KOPT-K1 (cell line): ENCODE results near the gene PLA2G4D.

ENCODE experiments used
- H3K27ac ChIP-seq: fragments of 200-600 bp; sonication (generic); 2 replicates; pipeline ENCODE4 v1.5.1; 2016; ENCODE audit warnings: antibody characterized with exemption, mild to moderate bottlenecking, low read depth, low read length; ENCODE audit not compliant: poor library complexity, severe bottlenecking
- H3K36me3 ChIP-seq: fragments of 200-600 bp; sonication (generic); 2 replicates; pipeline ENCODE4 v1.5.1; 2017; ENCODE audit warnings: antibody characterized with exemption, mild to moderate bottlenecking, low read length, moderate library complexity; ENCODE audit not compliant: insufficient read depth
- H3K9me3 ChIP-seq: fragments of 200-600 bp; sonication (generic); 2 replicates; pipeline ENCODE4 v1.5.1; 2017; ENCODE audit warnings: antibody characterized with exemption, low read length, mild to moderate bottlenecking; ENCODE audit not compliant: insufficient read depth, poor library complexity, severe bottlenecking

Gene PLA2G4D

GRCh38 chr15:42046597-42046996 is 47.8 kb downstream of the PLA2G4D start:
- Histone ChIP-seq H3K9me3 (no peaks in the 10 kb centered on the region), H3K27ac (no peak overlapping the region), H3K36me3 (no peaks in the 10 kb centered on the region)

GRCh38 chr15:42045211-42045615 is 49.1 kb downstream of the PLA2G4D start:
- Histone ChIP-seq H3K27ac (no peak overlapping the region), H3K36me3 (no peaks in the 10 kb centered on the region), H3K9me3 (no peaks in the 10 kb centered on the region)

GRCh38 chr15:42042602-42043400 is 51.6 kb downstream of the PLA2G4D start:
- Histone ChIP-seq H3K9me3 (no peaks in the 10 kb centered on the region), H3K27ac (no peak overlapping the region)

GRCh38 chr15:42038401-42038800 is 56.0 kb downstream of the PLA2G4D start:
- Histone ChIP-seq H3K27ac (no peak overlapping the region), H3K36me3 (no peaks in the 10 kb centered on the region), H3K9me3 (no peaks in the 10 kb centered on the region)

More at GRCh38 chr15:42042602-42043400, 51.6 kb downstream of the PLA2G4D start:
- H3K36me3 ChIP-seq = no peaks in the 10 kb centered on the region

- Histone ChIP-seq H3K36me3 (no peaks in the 10 kb centered on the region), H3K27ac (no peak overlapping the region), H3K9me3 (no peaks in the 10 kb centered on the region)
These were observed 56.7 kb downstream of the PLA2G4D start for GRCh38 chr15:42037656-42038055.

- Histone ChIP-seq H3K36me3 (no peaks in the 10 kb centered on the region), H3K27ac (no peak overlapping the region), H3K9me3 (no peaks in the 10 kb centered on the region)
These were observed 57.4 kb downstream of the PLA2G4D start for GRCh38 chr15:42036966-42037365.

GRCh38 chr15:42036112-42036905 is 58.1 kb downstream of the PLA2G4D start:
- no peak overlapping the region for H3K27ac ChIP-seq

GRCh38 chr15:42035435-42035761 is 59.0 kb downstream of the PLA2G4D start:
- H3K36me3 ChIP-seq = no peaks in the 10 kb centered on the region

More at GRCh38 chr15:42036112-42036905, 58.1 kb downstream of the PLA2G4D start:
- Histone ChIP-seq H3K9me3 (no peaks in the 10 kb centered on the region), H3K36me3 (no peaks in the 10 kb centered on the region)

GRCh38 chr15:42034628-42035434 is 59.5 kb downstream of the PLA2G4D start:
- H3K27ac ChIP-seq = no peak overlapping the region
- H3K36me3 ChIP-seq = no peaks in the 10 kb centered on the region
- no peaks in the 10 kb centered on the region for H3K9me3 ChIP-seq

More at GRCh38 chr15:42035435-42035761, 59.0 kb downstream of the PLA2G4D start:
- no peak overlapping the region for H3K27ac ChIP-seq
- H3K9me3 ChIP-seq = no peaks in the 10 kb centered on the region

- H3K27ac ChIP-seq = no peak overlapping the region
- no peaks in the 10 kb centered on the region for H3K9me3 ChIP-seq
- H3K36me3 ChIP-seq = no peaks in the 10 kb centered on the region
These were observed 61.0 kb downstream of the PLA2G4D start for GRCh38 chr15:42033214-42033873.

- Histone ChIP-seq H3K27ac (no peak overlapping the region), H3K9me3 (no peaks in the 10 kb centered on the region), H3K36me3 (no peaks in the 10 kb centered on the region)
These were observed 61.8 kb downstream of the PLA2G4D start for GRCh38 chr15:42032376-42033213.

- no peak overlapping the region for H3K27ac ChIP-seq
- H3K36me3 ChIP-seq = no peaks in the 10 kb centered on the region
- no peaks in the 10 kb centered on the region for H3K9me3 ChIP-seq
These were observed 63.0 kb downstream of the PLA2G4D start for GRCh38 chr15:42031198-42031915.

GRCh38 chr15:42027521-42027920 is 66.8 kb downstream of the PLA2G4D start:
- H3K9me3 ChIP-seq = no peaks in the 10 kb centered on the region
- no peaks in the 10 kb centered on the region for H3K36me3 ChIP-seq
- H3K27ac ChIP-seq = no peak overlapping the region
